Myocyte (in vitro differentiated cells): ENCODE results near the gene PNLIPRP2. TPM values are rescaled to one million over a fixed set of nuclear protein-coding genes. Genes with fewer than 3 reads are reported as not detected.

Experiments
- DNase-seq: peaks from one replicate; pipeline ENCODE4 v3.0.0-alpha.2; 2012; ENCODE audit warnings: low read depth
- total RNA-seq: library from RNA; depleted of rRNA; stranded (reverse); fragments of >200 nt; gene quantifications from 2 replicates; pipeline ENCODE4 v1.2.3, GENCODE V29; 2014

Gene PNLIPRP2
- total RNA-seq, 1 donor from 2014 or later = not detected

DNA sequence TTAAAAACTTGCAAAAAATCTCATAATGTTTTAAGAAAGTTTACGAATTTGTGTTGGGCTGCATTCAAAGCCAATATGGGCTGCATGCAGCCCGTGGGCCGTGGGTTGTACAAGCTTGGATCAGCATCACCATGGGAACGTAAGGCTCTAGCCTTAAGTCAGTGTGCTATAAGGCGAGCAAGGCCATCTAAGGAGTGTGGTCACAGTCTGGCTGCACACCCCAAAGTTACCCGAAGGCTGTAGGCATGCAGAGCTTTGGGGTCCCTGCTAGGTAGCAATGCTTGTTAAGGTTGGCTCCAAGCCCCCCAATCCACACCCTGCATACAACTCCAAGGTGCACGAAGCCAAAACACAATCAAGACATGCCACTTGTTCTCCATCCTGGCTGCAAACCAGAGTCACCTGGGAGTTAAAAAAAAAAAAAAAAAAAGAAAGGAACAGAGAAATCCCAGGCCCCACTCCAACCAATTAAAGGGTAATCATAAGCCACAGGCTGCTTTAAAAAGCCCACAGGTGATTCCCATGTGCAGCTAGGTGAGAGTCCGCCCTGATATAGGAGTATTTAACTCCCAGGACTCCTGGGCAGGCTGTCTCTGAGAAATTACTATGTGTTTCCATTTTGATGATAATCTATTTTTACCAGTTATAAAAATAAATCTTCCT lies 8.5 kb upstream of the PNLIPRP2 start:
- DNase-seq = no peak

DNA sequence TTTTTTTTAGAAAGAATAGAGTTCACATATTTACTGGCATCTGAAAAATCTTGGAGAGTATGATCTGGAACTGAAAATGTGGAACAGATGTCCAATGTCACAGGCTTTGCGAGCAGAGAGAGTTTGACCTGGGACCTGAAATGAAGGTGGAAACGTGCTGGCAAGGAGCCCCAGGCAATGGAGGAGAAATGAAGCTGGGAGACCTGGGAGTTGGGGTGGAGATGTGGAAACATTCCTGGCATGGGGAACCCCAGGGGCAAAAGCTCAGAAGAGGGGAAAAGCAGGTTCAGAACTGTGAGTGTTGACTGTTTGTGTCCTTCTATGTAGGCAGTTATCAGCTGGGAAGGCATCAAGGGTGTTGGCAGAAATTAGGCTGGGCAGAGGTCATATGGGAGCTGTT lies 7.3 kb upstream of the PNLIPRP2 start:
- no peak for DNase-seq

DNA sequence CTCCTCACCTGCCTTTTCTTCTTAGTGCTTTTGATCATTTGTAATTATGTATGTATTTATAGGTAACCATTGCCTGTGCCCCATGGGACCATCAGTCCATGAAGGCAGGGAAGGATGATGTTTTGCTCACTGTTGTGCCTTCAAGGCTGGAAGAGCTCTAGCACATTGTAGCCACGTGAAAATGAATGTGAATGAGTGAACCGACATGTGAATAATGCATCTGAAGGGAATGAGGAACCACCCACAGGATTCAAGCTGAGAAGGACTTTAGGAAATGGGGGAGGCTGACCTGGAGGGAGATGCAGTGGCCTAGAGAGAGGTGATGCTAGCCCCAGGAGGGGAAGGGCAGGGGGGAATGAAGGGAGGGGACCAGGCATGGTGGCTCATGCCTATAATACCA lies 6.0 kb upstream of the PNLIPRP2 start:
- no peak for DNase-seq

DNA sequence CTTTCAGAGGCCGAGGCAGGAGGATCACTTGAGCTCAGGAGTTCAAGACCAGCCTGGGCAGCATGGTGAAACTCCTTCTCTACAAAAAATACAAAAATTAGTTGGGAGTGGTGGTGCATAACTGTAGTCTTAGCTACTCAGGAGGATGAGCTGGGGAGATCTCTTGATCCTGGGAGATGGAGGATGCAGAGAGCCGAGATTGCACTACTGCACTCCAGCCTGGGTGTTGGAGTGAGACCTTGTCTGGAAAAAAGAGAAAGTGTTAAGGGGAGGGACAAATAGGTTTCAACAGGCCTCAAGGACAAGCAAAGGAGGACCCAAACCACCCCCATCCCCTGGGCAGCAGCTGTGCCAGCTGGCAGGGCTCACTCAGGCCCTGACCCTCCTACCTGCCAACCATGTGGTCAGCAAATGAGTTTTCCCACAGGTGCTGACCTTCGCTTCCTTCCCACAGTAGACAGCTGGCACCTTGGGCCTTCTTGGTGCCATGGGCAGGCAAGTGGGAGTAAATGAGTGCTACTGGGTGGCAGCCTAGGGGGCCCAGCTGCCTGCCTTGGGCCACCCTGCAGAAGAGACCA lies 5.5 kb upstream of the PNLIPRP2 start:
- DNase-seq = peak; percentile 23

DNA sequence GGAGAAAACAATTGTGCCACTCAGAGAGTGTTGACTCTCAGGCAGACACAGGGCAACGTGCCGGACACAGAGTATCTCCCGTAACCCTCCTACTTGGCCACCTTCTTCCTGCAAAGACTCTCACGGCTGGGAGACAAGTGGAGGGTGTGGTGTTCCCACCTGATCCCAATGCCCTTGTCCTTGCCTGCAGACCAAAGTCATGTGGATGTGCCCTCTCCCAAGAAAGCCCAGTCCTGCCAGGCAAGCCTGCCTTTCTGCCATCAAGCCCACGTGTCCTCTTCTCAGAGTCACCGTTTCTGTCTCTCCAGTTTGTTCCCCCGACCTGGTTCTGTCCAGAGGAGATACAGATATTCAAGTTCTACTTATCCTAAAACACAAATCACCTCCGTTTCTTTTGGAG lies 723 bp downstream of the PNLIPRP2 start:
- no peak for DNase-seq

DNA sequence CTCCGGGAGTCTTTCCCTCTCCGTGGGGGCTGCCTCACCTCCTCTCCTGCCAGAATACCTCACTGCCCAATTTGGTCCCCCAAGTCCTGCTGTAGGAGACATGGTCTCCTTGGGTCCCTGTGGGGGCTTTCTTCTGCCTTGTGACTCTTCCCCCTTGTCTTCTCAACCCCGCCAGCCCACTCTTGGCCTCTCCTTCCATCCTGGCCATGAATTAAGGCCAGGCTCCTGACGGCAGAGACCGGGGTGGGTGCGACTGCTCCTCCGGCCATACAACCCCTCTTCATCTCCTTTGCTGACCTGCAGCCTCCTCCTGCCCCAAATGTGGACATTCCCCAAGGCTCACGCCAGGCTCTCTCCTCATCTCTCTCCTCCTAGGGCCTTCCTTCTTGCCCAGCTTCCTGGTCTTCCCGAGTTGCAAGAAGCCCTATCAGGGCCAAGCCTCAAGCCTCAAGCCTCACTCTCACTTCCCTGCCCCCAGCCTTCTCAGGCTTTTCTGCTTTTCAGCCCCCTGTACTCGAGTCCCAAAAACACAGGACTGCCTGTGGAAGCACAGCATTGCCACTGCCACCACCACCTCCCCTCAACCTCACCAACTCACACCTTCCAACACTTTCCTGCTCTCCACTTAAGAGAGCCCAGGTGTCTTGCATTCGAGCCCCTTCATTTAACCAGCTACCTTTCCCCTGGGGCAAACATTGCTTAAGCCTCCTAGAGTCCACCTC lies 1.3 kb downstream of the PNLIPRP2 start:
- DNase-seq = no peak

DNA sequence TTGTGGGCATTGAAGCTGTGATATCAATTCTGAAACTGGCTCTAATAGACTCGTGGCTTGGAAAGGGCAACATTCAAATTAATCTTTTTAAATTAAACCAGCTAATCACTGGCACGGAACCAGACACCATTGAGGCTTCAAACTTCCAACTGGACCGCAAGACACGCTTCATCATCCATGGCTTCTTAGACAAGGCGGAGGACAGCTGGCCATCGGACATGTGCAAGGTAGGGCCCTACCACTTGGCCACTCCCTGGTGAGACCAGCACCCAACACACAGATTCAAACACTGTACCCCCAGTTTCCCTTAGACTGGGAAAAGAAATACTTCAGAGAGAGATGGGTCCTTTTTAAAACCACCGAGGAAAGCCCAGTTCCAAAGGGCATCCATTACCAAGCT lies 5.1 kb downstream of the PNLIPRP2 start:
- DNase-seq = no peak

DNA sequence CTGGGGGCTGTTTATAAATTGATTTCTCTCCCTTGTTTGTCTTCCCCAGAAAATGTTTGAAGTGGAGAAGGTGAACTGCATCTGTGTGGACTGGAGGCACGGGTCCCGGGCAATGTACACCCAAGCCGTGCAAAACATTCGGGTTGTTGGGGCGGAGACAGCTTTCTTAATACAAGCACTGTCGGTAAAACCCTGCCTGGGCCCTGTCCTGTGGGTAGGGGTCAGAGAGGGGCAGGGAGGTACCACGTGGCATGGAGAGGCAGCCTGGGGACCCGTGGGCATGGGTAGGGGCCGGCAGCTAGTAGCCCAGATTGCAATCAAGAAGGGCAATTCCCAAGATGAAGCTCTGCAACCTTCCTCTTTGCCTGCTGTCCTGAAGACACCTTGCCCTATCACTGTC lies 6.1 kb downstream of the PNLIPRP2 start:
- DNase-seq = no peak

DNA sequence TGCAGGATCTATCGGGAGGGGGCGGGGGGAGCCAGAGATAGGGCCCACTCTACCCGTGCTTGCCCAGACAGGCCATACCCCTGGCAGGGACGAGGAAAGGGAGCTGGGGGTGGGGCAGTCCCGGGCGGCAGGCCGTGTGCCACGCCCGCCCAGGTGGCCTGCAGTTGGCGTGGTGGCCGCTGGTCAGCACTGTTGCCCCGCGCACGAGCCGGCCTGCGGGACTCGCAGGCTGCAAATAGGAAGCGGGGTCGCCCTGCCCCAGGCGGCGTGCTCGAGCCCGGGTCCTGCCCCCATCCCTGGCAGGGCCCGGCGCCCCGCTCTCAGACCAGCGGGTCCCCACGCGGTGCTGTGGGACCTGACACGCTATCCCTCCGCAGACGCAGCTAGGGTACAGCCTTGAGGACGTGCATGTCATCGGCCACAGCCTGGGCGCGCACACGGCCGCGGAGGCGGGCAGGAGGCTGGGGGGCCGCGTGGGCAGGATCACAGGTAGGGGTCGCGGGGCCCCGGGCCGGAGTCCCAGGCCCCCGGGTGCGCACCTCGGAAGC lies 6.7 kb downstream of the PNLIPRP2 start:
- DNase-seq = peak; percentile 6

DNA sequence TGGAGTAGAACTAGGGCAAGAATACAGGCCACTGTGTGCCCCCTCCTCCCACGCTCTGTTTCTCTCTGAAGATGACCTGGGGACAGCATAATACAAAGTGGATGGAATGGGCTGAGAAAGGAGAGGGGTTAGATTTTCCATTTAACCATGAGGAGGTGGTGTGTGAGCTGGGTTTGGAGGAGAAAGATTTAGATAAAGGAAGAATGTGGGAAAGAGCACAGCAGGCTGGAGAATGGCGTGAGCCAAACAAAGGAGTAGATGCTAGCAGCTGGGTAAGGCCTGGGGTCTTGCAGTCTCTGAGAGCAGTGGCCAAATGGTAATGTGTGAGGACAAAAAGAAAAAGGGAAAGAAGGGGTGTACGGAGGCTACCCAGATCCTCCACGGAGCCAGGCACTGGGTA lies 8.6 kb downstream of the PNLIPRP2 start:
- DNase-seq = no peak

DNA sequence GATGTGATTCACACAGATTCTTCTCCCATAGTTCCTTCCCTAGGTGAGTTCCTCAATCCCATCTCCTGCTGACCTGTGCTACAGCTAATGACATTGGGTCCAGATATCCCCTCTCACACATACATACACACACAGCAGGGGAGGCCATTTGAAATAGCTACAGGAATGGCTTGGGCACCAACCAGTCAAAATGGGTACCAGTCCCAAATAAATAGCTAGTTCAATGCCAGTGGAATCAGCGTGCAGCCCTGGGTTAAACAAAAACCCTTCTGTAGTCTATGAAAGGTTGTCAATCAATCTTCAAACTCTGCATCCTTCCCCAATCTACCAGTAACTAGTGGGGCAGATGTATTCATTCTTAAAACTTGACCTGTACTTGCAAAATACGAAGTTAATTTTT lies 9.3 kb downstream of the PNLIPRP2 start:
- DNase-seq = no peak

DNA sequence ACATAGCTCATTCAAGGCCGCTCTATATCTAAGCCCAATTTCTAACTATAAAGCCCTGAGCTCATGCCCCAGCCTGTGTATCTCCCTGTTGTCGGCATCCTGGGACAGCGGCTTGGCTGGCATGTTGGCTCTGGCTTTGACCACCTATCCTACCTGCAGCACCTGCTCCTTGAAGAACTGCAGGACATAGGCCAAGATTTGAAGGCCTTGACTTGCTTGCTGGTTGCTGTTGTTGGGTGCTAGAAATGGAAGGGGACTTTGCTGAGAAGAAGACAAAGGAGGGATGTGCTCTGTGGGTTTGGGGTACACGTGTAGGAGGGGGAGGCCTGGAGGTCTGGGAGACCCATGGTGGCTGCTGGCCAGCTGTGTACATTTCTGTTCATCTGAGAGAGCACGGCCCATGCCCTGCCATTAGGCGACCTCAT lies 11.1 kb downstream of the PNLIPRP2 start:
- DNase-seq = no peak

DNA sequence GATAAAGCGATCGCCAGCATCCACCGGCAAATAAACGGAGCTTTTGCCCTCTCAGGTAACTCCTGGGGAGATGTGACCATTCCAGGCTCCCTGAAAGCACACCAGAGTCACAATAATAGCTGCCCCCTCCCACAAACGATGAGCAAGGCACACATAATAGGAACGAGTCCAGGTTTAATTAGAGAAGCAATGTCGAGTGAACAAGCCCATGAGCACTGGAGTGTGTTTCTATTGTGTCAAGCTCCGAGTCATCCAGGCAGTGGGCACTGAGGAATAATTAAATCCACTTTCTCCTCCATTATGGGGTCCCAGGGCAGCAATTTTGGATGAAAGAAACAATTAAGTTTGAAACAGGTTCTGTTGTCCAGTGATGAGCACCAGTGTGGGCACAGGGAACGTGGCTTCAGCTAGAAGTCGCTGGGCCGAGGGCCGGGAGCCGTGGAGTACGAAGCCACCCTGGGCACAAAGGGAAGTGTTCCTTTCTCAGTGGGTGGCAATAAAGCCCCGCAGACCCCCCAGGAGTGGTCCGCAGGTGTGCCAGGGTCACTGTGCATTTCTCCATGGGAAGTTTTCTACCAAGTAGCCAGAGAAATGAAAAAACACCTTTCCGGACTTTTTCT lies 12.0 kb downstream of the PNLIPRP2 start:
- DNase-seq = no peak

DNA sequence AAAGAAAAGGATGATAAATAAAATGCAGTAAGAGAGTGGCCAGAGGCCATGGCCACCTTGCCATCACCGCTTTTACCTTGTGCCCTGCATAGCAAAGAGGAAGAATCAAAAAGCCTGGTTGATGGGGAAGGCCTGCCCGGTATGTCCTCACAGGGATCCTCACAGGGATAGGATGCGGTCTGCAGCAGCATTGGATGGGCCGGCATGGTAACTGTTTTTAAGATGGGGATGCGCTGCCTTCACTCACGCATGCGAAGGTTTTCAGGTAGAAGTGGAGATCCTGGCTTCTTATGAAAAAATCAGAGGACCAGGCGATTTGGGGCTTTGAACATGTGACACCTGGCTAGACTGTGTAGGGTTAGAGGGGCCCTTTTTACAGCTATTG lies 12.5 kb downstream of the PNLIPRP2 start:
- DNase-seq = no peak

DNA sequence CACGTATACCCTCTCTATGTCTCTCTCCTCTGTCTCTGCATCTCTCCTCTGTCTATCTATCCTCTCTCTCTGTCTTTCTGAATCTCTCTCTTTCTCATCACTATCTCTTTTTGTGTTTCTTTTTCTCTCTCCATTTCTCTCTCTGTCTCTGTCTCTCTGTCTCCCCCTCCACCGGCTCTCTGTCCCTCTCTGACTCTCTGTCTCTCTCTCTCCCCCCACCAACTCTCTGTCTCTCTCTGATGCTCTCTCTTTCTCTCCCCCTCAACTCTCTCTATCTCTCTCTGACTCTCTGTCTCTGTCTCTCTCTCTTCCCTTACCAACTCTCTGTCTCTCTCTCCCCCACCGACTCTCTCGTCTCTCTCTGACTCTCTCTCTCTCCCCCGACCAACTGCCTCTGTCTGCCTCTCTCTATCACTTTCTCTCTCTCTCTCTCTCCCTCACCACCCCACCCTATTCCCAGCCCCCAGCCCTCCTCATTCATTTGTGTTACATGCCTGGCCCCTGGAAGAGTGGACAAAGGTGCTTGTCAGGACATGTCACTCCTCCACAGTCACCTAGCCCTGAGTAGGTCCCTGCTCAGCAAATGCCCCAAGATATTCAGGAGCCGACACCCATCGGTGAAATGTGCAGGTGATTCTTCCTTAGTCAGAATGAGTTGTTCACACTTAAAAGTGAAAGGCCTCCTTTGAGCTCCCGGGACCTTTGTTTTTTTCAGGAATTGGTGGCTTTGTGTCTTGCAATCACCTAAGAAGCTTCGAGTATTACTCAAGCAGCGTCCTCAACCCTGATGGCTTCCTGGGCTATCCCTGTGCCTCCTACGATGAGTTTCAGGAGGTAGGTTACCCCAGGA lies 13.6 kb downstream of the PNLIPRP2 start:
- DNase-seq = no peak

DNA sequence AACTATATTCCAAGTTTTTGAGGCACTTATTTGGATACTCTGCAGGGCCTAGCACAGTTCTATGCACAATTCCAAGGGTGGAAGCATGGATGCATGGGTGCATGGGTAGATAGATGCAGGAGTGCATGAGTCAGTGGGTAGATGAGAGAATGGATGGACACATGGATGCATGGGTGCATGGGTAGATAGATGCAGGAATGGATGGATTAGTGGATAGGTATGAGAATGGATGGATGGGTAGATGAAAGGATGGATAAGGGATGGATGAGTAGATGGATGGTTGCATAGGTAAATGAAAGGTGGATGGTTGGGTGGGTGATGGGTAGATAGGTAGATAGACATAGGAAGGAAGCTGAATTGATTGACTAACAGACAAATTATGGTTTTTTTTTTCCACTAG lies 15.6 kb downstream of the PNLIPRP2 start:
- DNase-seq = no peak

DNA sequence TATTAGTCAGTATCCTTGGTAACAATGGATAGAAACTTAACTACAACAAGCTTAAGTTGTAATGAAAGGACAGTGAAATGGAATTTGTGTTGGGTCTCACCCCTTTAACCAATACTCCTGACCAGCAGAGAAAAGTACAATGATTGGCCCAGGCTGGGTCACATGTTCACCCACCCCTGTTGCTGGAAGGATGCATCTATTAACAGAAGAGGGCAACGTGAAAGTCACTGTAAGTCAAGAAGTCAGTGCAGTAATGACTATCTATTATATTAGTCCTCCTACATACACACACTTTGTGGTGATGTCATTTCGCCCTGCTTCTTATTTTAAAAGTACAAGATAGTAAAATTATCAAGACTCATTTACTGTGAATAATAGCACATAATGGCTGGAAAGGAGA lies 16.2 kb downstream of the PNLIPRP2 start:
- DNase-seq = no peak

DNA sequence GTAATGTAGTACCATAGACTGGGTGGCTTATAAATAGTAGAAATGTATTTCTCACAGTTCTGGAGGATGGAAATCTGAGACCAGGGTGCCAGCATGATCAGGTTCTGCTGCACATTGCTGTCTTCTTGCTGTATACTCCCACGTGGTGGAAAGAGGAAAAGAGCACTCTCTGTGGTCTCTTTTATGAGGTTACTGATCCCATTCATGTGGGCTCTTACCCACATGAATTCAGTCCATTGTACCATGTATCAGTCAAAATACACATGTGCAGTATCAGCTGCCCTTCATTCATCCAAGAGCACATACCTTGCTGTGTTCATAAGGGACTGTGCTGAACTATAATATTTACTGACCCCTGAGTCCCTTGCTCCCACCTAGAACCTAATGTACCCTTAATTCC lies 17.1 kb downstream of the PNLIPRP2 start:
- DNase-seq = peak; percentile 30

DNA sequence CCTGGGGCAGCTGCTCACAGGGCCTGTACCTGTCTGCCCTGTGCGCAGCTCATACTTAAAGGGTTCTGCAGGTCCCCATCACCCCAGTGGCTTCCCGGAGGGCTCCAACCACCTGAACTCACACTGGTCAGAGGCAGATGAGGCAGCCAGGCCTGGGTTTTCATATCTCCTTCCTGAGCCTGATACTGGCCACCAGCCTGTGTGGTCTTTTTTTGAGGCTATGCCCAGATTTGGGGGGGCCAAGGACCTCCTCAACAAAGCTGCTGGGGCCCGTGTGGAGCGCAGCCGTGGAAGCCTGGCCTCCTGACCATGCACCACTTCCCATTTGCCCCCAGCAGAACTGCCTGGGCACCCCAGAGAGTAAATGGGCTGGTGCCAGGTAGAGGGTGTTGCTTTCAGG lies 25.7 kb downstream of the PNLIPRP2 start:
- no peak for DNase-seq

DNA sequence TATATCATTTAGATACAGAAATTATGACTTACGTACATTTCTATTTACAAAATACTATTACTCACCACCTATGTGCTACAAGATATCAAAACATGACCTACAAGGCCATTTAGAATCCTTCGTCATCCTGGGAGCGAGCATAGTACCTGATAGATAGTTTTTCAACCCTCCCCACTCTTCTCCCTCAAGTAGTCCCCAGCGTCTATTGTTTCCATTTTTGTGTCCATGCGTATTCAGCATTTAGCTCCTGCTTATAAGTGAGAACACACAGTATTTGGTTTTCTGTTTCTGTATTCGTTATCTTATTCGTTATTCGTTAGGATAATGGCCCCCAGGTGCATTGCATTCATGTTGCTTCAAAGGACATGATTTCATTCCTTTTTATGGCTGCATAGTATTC lies 28.1 kb downstream of the PNLIPRP2 start:
- no peak for DNase-seq

DNA sequence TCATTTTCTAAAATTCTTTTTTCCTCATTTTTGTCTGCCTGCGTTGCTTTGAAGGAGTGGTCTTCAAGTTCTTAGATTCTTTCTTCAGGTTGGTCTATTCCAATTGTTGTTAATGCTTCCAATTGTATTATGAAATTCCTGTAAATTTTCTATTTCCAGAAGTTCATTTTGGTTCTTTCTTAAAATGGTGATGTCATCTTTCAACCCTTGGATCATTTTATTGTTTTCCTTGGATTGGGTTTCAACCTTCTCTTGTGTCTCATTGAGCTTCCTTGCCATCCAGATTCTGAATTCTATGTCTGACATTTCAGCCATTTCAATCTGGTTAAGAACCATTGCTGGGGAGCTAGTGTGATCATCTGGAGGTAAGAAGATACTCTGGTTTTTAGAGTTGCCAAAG lies 33.1 kb downstream of the PNLIPRP2 start:
- no peak for DNase-seq
